GM10266 (cell line): ENCODE measurements around the gene NPIPB8.
"Not testable (repeated sequence)": the region's sequence is repeated elsewhere in the genome, so short reads cannot be mapped to it uniquely, and the experiment has no call there.

ENCODE experiments used
- DNase-seq: peaks from one replicate; pipeline ENCODE4 v3.0.0; 2012; ENCODE audit errors: extremely low spot score
- TF ChIP-seq, protein P1 (sequence below): IDR thresholded peaks from 2 replicates; pipeline ENCODE4 v1.5.1; 2012; ENCODE audit warnings: mild to moderate bottlenecking, low read depth; ENCODE audit not compliant: control insufficient read depth, insufficient read depth; ENCODE audit errors: missing control alignments

The NPIPB8 gene

DNA sequence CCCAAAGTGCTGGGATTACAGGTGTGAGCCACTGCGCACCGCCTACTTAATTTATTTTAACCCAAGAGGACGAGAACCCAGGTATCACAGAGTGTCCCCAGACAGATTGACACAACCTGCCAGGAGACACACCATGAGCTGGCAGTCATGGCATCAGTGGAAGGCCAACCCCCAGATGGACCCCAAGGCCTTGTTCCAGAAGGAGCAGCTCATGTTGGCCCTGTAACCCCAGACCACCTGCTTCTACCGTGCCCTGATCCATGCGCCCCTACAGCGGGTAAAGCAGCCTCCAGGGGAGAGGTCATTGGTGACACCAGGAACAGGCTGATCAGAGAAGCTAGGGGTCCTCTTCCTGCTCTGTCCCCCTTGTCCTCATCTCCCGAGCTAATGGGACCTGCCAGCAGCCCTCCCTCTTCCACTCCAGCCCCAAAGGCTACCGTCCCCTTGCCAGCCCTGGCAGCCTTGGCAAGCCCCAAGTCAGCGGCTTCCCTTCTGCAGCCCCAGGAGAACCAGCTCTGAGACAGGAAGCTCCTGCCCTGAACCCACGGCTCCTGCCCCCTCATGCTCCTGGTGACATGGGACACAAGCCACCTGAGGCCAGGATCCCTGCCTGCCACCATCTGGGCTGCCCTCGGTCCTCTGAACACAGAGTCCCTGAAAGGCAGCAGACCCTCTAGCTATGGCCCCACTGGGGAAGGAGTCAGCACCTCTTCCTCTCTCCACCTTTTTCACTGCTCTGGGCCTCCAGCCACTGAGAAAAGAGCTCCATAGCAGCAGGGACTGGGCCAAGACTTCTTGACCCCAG is 34.3 kb upstream of the NPIPB8 start:
- TF ChIP-seq, protein P1, sequence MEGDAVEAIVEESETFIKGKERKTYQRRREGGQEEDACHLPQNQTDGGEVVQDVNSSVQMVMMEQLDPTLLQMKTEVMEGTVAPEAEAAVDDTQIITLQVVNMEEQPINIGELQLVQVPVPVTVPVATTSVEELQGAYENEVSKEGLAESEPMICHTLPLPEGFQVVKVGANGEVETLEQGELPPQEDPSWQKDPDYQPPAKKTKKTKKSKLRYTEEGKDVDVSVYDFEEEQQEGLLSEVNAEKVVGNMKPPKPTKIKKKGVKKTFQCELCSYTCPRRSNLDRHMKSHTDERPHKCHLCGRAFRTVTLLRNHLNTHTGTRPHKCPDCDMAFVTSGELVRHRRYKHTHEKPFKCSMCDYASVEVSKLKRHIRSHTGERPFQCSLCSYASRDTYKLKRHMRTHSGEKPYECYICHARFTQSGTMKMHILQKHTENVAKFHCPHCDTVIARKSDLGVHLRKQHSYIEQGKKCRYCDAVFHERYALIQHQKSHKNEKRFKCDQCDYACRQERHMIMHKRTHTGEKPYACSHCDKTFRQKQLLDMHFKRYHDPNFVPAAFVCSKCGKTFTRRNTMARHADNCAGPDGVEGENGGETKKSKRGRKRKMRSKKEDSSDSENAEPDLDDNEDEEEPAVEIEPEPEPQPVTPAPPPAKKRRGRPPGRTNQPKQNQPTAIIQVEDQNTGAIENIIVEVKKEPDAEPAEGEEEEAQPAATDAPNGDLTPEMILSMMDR: no peak
- peak; percentile 35 for DNase-seq

DNA sequence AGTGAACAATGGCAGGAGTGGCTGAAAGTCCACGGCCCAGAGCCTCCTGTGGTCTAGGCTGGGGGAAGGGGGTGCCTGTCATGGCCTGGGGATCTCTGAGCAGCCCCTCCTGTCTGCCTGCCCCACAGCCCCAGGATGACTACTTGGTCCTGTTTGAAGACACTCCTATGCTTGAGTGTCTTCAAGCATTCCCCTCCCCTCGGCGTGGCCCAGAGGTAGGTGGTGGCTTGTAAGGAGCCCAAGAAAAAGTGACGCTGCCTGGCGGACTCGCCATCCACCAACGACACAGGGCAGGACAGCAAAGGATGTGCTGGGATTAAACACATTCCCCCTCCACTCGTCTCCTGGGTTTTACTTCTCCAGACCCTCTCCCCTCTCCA is 33.7 kb upstream of the NPIPB8 start:
- DNase-seq: no peak
- TF ChIP-seq, protein P1: no peak

DNA sequence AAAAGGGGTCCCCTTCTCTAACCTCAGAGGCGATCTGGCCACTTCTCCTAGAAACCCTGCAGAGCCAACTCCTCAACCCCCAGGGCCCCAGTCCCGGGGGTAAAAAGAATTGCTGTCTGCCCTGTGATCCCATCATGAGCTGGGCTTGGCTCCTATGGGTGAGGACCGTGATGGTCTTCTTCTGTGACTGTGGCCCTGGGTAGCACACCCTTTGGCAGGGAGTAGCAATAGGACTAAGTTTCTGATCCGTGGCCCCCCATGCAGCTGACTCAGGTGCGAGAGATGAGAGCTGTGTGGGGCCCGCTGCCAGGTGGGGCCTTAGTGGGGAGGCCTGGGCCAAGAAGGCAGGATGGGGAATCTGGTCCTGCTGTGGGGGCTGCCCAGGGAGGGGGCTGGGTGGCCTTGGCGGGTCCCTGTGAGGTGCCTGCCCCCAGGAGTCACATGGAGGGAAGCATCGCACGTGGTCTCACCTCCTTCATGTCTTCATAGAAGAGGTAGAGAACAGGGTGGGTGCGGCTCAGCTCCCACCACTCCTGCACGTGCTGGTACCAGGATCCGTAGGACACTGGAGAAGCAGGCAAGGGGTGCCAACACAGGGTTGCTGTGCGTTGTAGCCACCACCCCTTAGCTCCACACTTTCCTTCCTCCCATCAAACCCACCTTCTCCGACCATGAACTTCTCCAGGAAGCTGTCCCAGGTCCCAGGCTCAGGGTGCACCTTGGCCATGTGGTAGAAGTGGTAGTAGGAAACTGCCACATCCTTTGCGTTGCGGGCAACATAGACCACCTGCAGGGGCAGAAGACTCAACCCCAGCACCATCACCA is 31.4 kb upstream of the NPIPB8 start:
- TF ChIP-seq, protein P1: no peak

DNA sequence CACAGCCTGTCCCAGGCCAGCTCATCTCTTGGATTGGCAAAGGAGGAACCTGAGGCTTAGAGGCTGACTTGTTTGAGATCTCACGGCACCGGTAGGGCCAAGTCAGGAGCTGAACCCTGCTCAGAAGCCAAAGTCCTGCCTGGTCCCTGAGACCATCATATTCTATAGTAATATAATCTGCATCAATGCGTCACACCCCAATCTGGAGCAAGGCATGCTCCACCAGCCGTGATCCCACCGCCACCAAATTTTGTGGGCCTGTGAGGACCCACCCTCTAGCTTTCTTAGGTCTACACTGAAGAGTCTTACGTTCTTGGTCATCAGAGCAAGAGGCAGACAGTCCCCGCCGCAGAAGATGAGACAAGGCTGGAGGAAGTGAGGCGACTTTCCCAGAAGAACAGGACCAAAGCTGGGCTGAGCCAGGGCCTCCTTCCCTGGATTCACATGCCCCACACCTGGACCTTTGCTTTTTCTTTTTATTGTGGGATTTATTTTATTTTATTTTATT is 30.7 kb upstream of the NPIPB8 start:
- no peak for DNase-seq
- TF ChIP-seq, protein P1: no peak

More for the DNA sequence above, 31.4 kb upstream of the NPIPB8 start:
- DNase-seq: no peak

DNA sequence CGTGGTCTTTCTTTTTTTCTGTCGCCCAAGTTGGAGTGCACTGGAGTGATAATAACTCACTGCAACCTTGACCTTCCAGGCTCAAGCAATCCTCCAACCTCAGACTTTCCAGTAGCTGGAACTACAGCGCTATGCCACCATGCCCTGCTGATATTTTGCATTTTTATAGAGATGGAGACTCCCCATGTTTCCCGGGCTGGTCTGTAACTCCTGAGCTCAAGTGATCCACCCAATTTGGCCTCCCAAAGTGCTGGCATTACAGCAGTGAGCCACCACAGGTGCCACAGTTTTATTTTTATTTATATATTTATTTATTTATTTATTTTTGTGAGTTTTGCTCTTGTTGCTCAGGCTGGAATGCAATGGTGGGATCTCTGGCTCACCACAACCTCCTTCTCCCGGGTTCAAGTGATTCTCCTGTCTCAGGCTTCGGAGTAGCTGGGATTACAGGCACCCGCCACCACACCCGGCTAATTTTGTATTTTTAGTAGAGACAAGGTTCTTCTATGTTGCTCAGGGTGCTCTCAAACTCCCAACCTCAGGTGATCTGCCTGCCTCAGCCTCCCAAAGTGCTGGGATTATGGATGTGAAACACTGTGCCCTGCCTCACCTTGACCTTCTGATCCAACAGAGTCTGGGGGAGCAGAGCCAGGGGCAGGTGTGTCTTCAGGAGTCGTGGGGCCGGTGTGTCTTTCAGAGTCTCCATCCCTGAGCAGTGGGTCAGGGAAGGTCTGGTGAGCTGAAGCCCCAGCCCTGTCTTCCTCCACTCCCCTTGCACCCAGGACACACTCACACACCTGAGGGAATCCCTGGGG is 30.0 kb upstream of the NPIPB8 start:
- not testable (repeated sequence) for DNase-seq

DNA sequence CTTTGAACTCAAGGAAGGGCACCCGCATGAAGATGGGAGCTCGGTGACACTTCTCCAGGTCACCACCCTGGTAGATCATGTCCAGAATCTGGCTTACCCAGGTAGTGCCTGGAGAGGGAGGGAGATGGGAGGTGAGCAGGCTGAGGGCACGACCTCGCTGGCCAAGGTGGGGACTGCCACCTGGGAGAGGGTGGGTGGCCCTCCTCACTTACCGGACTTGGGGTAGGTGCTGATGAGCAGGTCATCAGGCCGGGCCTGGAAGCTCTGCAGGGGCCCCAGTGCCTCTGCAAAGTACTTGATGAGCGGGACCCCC is 29.4 kb upstream of the NPIPB8 start:
- DNase-seq: not testable (repeated sequence)

DNA sequence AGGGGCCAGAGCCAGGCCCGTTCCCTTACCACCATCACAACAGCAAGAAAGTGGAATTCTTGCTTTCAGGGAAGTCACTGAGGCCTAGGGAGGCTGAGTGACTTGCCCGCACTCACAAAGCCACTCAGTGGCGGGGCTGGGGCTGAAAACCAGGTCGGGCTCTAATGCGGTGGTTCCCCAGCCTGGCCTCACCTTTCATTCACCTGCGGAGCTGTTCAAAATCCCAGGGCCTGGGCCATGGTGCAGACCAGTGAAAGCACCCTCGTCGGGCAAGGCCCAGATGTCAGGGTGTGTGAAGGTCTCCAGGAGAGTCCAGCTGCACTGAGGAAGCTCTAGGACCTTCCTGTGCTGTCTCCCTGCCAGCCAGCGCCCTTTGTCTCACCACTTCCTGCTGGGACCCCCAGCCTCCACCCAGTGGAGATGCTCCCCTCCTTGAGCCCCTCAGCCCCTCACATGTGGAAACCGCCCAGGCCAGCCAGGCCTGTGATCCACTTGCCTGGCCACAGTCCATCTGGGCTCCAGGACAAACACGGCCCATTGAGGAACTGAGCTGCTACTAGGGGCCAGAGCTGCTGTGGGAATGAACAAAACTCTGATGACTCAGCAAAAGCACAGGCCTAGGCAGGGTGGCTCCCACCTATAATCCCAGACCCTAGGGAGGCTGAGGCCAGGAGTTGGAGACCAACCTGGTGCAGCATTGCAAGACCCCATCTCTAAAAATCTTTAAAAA is 28.8 kb upstream of the NPIPB8 start:
- DNase-seq: not testable (repeated sequence)
